NCI-H146 (cell line): Measurements from ENCODE around the gene LRMDA.
"Not testable (repeated sequence)": the region's sequence is repeated elsewhere in the genome, so short reads cannot be mapped to it uniquely, and the experiment has no call there.

Experiments
- DNase-seq: peaks from one replicate; lab custom pipeline; 2025; lab: John Stamatoyannopoulos, UW

The LRMDA gene

GRCh38 chr10:75507469-75507868, 76.0 kb downstream of the LRMDA start:
- no peak for DNase-seq

GRCh38 chr10:75508239-75508813, 76.9 kb downstream of the LRMDA start:
- DNase-seq: no peak

- no peak for DNase-seq
Observed at GRCh38 chr10:75508814-75509306, 77.4 kb downstream of the LRMDA start.

- no peak for DNase-seq
Observed at GRCh38 chr10:75509706-75510105, 78.3 kb downstream of the LRMDA start.

GRCh38 chr10:75511011-75511410, 79.6 kb downstream of the LRMDA start:
- no peak for DNase-seq

- peak; percentile 8 for DNase-seq
Observed at GRCh38 chr10:75512203-75512933, 80.9 kb downstream of the LRMDA start.

- no peak for DNase-seq
Observed at GRCh38 chr10:75513292-75513885, 82.0 kb downstream of the LRMDA start.

- DNase-seq: no peak
Observed at GRCh38 chr10:75514830-75515229, 83.4 kb downstream of the LRMDA start.

- not testable (repeated sequence) for DNase-seq
Observed at GRCh38 chr10:75516154-75516553, 84.7 kb downstream of the LRMDA start.

- DNase-seq: not testable (repeated sequence)
Observed at GRCh38 chr10:75519213-75519612, 87.8 kb downstream of the LRMDA start.

- DNase-seq: not testable (repeated sequence)
Observed at GRCh38 chr10:75521194-75521829, 89.9 kb downstream of the LRMDA start.

- peak; percentile 32 for DNase-seq
Observed at GRCh38 chr10:75525067-75525466, 93.6 kb downstream of the LRMDA start.

GRCh38 chr10:75525646-75526045, 94.2 kb downstream of the LRMDA start:
- no peak for DNase-seq

GRCh38 chr10:75527542-75527941, 96.1 kb downstream of the LRMDA start:
- DNase-seq: no peak

GRCh38 chr10:75528392-75528791, 97.0 kb downstream of the LRMDA start:
- no peak for DNase-seq

GRCh38 chr10:75530299-75530698, 98.9 kb downstream of the LRMDA start:
- no peak for DNase-seq

GRCh38 chr10:75531571-75532031, 100.2 kb downstream of the LRMDA start:
- no peak for DNase-seq

GRCh38 chr10:75532253-75532924, 101.0 kb downstream of the LRMDA start:
- no peak for DNase-seq

- DNase-seq: peak; percentile 17
Observed at GRCh38 chr10:75538144-75538543, 106.7 kb downstream of the LRMDA start.

- DNase-seq: no peak
Observed at GRCh38 chr10:75538765-75539164, 107.3 kb downstream of the LRMDA start.

- no peak for DNase-seq
Observed at GRCh38 chr10:75540357-75540966, 109.0 kb downstream of the LRMDA start.

- no peak for DNase-seq
Observed at GRCh38 chr10:75540981-75541380, 109.6 kb downstream of the LRMDA start.
